Measurements from ENCODE around the gene CDC40.
"Not testable (repeated sequence)": the region's sequence is repeated elsewhere in the genome, so short reads cannot be mapped to it uniquely, and the experiment has no call there.

Gene CDC40

GRCh38 chr6:110233770-110234374, 53.6 kb downstream of the CDC40 start:
- H3K4me3 ChIP-seq (ENCODE audit: low read depth in 1 of 2, low read length in 2 of 2), result no peak overlapping the region

GRCh38 chr6:110236007-110236406, 55.8 kb downstream of the CDC40 start:
- H3K9me3 ChIP-seq (ENCODE audit: control insufficient read depth in 1 of 2, low read length in 2 of 2); H3K4me1 ChIP-seq (ENCODE audit: control insufficient read depth in 1 of 2, insufficient read depth in 2 of 2, low read length in 2 of 2); H3K9ac ChIP-seq (ENCODE audit: low read depth in 1 of 2, low read length in 2 of 2); H3K4me3 ChIP-seq (ENCODE audit: low read depth in 1 of 2, low read length in 2 of 2); H3K27me3 ChIP-seq (ENCODE audit: control insufficient read depth in 1 of 2, insufficient read depth in 2 of 2, low read length in 2 of 2); H3K36me3 ChIP-seq (ENCODE audit: control insufficient read depth in 1 of 2, insufficient read depth in 2 of 2, low read length in 2 of 2); H3K27ac ChIP-seq (ENCODE audit: low read depth, low read length): not testable (repeated sequence)

More at GRCh38 chr6:110233770-110234374, 53.6 kb downstream of the CDC40 start:
- Histone ChIP-seq H3K9me3 (ENCODE audit: control insufficient read depth in 1 of 2, low read length in 2 of 2) (no peaks in the 10 kb centered on the region), H3K4me1 (ENCODE audit: control insufficient read depth in 1 of 2, insufficient read depth in 2 of 2, low read length in 2 of 2) (peaks cover 0 to 5% of the 10 kb centered on the region in 2 donors), H3K36me3 (ENCODE audit: control insufficient read depth in 1 of 2, insufficient read depth in 2 of 2, low read length in 2 of 2) (peaks cover 7% of the 10 kb centered on the region in 2 donors), H3K27ac (ENCODE audit: low read depth, low read length) (no peak overlapping the region), H3K27me3 (ENCODE audit: control insufficient read depth in 1 of 2, insufficient read depth in 2 of 2, low read length in 2 of 2) (no peaks in the 10 kb centered on the region), H3K9ac (ENCODE audit: low read depth in 1 of 2, low read length in 2 of 2) (no peak overlapping the region)

GRCh38 chr6:110239526-110240274, 59.5 kb downstream of the CDC40 start:
- Histone ChIP-seq H3K27me3 (ENCODE audit: control insufficient read depth in 1 of 2, insufficient read depth in 2 of 2, low read length in 2 of 2) (no peaks in the 10 kb centered on the region), H3K9ac (ENCODE audit: low read depth in 1 of 2, low read length in 2 of 2) (no peak overlapping the region), H3K27ac (ENCODE audit: low read depth, low read length) (no peak overlapping the region), H3K4me3 (ENCODE audit: low read depth in 1 of 2, low read length in 2 of 2) (no peak overlapping the region), H3K9me3 (ENCODE audit: control insufficient read depth in 1 of 2, low read length in 2 of 2) (no peaks in the 10 kb centered on the region), H3K4me1 (ENCODE audit: control insufficient read depth in 1 of 2, insufficient read depth in 2 of 2, low read length in 2 of 2) (no peaks in the 10 kb centered on the region), H3K36me3 (ENCODE audit: control insufficient read depth in 1 of 2, insufficient read depth in 2 of 2, low read length in 2 of 2) (no peaks in the 10 kb centered on the region)

DNA sequence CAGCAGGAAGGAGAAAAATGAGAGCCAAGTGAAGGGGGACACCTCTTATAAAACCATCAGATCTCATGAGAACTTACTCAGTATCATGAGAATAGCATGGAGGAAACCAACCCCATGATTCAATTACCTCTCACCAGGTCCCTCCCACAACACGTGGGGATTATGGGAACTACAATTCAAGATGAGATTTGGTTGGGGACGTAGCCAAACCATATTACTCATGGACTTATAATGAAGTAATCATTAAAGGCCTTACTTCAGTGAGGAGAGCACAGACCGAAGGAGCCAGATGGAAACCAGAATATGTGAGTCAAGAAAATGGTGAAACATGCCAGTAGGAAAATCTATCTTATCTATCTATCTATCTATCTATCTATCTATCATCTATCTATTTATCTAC, 64.4 kb downstream of the CDC40 start:
- not testable (repeated sequence) for H3K4me1 ChIP-seq (ENCODE audit: control insufficient read depth in 1 of 2, insufficient read depth in 2 of 2, low read length in 2 of 2); H3K27ac ChIP-seq (ENCODE audit: low read depth, low read length); H3K27me3 ChIP-seq (ENCODE audit: control insufficient read depth in 1 of 2, insufficient read depth in 2 of 2, low read length in 2 of 2); H3K9me3 ChIP-seq (ENCODE audit: control insufficient read depth in 1 of 2, low read length in 2 of 2); H3K4me3 ChIP-seq (ENCODE audit: low read depth in 1 of 2, low read length in 2 of 2); H3K36me3 ChIP-seq (ENCODE audit: control insufficient read depth in 1 of 2, insufficient read depth in 2 of 2, low read length in 2 of 2); H3K9ac ChIP-seq (ENCODE audit: low read depth in 1 of 2, low read length in 2 of 2)

- Histone ChIP-seq H3K9me3 (ENCODE audit: control insufficient read depth in 1 of 2, low read length in 2 of 2) (no peaks in the 10 kb centered on the region), H3K27ac (ENCODE audit: low read depth, low read length) (no peak overlapping the region), H3K4me3 (ENCODE audit: low read depth in 1 of 2, low read length in 2 of 2) (no peak overlapping the region), H3K4me1 (ENCODE audit: control insufficient read depth in 1 of 2, insufficient read depth in 2 of 2, low read length in 2 of 2) (no peaks in the 10 kb centered on the region), H3K36me3 (ENCODE audit: control insufficient read depth in 1 of 2, insufficient read depth in 2 of 2, low read length in 2 of 2) (no peaks in the 10 kb centered on the region), H3K27me3 (ENCODE audit: control insufficient read depth in 1 of 2, insufficient read depth in 2 of 2, low read length in 2 of 2) (no peaks in the 10 kb centered on the region), H3K9ac (ENCODE audit: low read depth in 1 of 2, low read length in 2 of 2) (no peak overlapping the region)
These were observed 66.2 kb downstream of the CDC40 start for GRCh38 chr6:110246378-110246777.

DNA sequence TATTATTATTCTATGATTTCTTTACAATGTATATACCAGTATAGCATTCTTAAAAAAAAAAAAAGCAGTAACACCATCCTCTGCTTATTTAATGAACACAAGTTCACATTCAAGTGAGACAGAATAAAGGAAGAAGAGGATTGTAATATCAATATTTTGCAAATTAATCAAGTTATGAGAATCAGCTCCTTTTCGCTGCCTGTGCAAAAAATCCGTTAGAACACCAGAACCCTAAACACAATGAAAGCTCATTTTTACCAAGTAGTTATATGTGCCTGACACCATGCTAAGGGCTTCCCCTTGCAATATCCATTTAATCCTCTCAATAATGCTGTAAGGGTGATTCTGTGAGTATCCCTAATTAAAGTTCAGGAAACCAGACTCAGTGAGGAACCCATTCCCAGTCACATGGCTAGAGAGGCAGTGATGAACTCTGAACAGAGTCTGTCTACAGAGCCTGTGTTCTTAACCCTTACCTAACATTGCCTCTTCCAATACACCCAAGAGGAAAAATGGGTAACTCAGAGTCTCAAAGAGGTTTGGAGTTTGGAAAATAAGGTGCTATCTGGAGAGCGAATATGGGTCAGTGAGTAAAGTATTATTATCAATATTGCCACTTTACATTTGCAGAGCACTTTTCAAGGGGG, 66.8 kb downstream of the CDC40 start:
- H3K9ac ChIP-seq (ENCODE audit: low read depth in 1 of 2, low read length in 2 of 2), result no peak overlapping the region
- no peak overlapping the region for H3K4me3 ChIP-seq (ENCODE audit: low read depth in 1 of 2, low read length in 2 of 2)
- no peak overlapping the region for H3K27ac ChIP-seq (ENCODE audit: low read depth, low read length)
- H3K9me3 ChIP-seq (ENCODE audit: control insufficient read depth in 1 of 2, low read length in 2 of 2), result no peaks in the 10 kb centered on the region
- no peaks in the 10 kb centered on the region for H3K36me3 ChIP-seq (ENCODE audit: control insufficient read depth in 1 of 2, insufficient read depth in 2 of 2, low read length in 2 of 2)
- no peaks in the 10 kb centered on the region for H3K27me3 ChIP-seq (ENCODE audit: control insufficient read depth in 1 of 2, insufficient read depth in 2 of 2, low read length in 2 of 2)
- H3K4me1 ChIP-seq (ENCODE audit: control insufficient read depth in 1 of 2, insufficient read depth in 2 of 2, low read length in 2 of 2), result no peaks in the 10 kb centered on the region

DNA sequence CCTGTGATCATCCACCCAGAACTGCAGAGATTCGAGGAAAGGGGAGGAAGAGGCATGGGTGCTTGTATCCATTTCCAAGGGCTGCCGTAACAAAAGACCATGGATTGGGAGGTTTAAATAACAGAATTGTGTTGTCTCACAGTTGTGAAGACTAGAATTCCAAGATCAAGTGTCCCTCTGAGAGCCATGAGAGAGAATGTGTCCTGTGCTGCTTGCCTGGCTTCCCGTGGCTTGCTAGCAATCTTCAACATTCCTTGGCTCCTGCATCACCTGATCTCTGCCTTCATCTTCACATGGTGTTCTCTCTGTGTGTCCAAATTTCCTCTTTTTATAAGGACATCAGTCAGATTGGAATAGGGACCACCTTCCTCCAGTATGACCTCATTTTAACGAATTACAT, 69.8 kb downstream of the CDC40 start:
- H3K27me3 ChIP-seq (ENCODE audit: control insufficient read depth in 1 of 2, insufficient read depth in 2 of 2, low read length in 2 of 2), result no peaks in the 10 kb centered on the region
- no peak overlapping the region for H3K4me3 ChIP-seq (ENCODE audit: low read depth in 1 of 2, low read length in 2 of 2)
- H3K36me3 ChIP-seq (ENCODE audit: control insufficient read depth in 1 of 2, insufficient read depth in 2 of 2, low read length in 2 of 2), result no peaks in the 10 kb centered on the region
- H3K9me3 ChIP-seq (ENCODE audit: control insufficient read depth in 1 of 2, low read length in 2 of 2), result no peaks in the 10 kb centered on the region
- H3K9ac ChIP-seq (ENCODE audit: low read depth in 1 of 2, low read length in 2 of 2), result no peak overlapping the region
- no peaks in the 10 kb centered on the region for H3K4me1 ChIP-seq (ENCODE audit: control insufficient read depth in 1 of 2, insufficient read depth in 2 of 2, low read length in 2 of 2)
- H3K27ac ChIP-seq (ENCODE audit: low read depth, low read length), result no peak overlapping the region

DNA sequence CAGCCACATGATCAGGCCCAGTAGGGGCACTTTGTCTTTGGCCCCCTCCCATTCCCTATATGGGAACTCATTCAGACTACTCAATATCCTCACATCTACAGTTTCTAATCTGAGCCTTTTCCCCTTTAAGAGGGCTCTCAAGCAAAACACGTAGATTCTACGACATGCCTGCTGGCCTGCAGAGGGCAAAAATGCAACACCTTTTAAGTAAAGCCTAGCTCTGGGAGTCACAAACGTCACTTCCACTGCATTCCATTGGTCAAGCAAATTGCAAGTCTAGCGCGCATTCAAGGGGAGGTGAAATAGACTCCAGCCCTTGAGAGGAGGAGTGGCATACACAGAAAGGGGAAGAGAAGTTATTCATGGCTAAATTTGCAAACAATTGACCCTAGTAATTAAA, 70.6 kb downstream of the CDC40 start:
- Histone ChIP-seq H3K4me3 (ENCODE audit: low read depth in 1 of 2, low read length in 2 of 2) (no peak overlapping the region), H3K36me3 (ENCODE audit: control insufficient read depth in 1 of 2, insufficient read depth in 2 of 2, low read length in 2 of 2) (no peaks in the 10 kb centered on the region), H3K27ac (ENCODE audit: low read depth, low read length) (no peak overlapping the region), H3K9ac (ENCODE audit: low read depth in 1 of 2, low read length in 2 of 2) (no peak overlapping the region), H3K9me3 (ENCODE audit: control insufficient read depth in 1 of 2, low read length in 2 of 2) (no peaks in the 10 kb centered on the region), H3K4me1 (ENCODE audit: control insufficient read depth in 1 of 2, insufficient read depth in 2 of 2, low read length in 2 of 2) (no peaks in the 10 kb centered on the region), H3K27me3 (ENCODE audit: control insufficient read depth in 1 of 2, insufficient read depth in 2 of 2, low read length in 2 of 2) (no peaks in the 10 kb centered on the region)

DNA sequence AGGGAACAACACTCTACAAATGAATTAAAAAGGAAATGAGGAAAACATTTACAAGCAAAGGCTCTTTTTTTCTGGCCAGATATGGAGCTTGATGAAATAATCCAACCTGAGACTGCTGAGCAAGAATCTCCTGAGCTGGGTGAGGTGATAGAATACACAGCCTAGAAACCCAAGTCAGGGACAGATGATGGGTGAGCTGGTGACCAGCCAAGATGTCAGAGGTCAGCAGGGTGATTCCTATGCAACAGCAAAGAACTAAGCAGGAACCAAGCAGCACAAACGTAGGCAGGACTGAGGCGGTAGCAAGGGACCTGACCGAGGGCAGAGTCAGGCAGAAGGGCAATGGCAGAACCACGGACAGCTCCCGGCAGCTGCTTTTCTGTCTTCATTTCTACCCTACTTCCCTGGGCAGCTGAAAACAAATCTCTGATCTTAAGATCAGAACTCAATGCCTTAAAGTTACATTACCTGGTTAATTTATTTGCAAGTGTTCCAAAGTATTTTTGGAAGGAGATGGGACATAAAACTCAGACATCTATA, 75.1 kb downstream of the CDC40 start:
- H3K9me3 ChIP-seq (ENCODE audit: control insufficient read depth in 1 of 2, low read length in 2 of 2), result no peaks in the 10 kb centered on the region
- H3K27me3 ChIP-seq (ENCODE audit: control insufficient read depth in 1 of 2, insufficient read depth in 2 of 2, low read length in 2 of 2), result no peaks in the 10 kb centered on the region
- H3K36me3 ChIP-seq (ENCODE audit: control insufficient read depth in 1 of 2, insufficient read depth in 2 of 2, low read length in 2 of 2), result no peaks in the 10 kb centered on the region
- no peak overlapping the region for H3K27ac ChIP-seq (ENCODE audit: low read depth, low read length)
- H3K4me1 ChIP-seq (ENCODE audit: control insufficient read depth in 1 of 2, insufficient read depth in 2 of 2, low read length in 2 of 2), result no peaks in the 10 kb centered on the region
- no peak overlapping the region for H3K4me3 ChIP-seq (ENCODE audit: low read depth in 1 of 2, low read length in 2 of 2)
- H3K9ac ChIP-seq (ENCODE audit: low read depth in 1 of 2, low read length in 2 of 2), result no peak overlapping the region

DNA sequence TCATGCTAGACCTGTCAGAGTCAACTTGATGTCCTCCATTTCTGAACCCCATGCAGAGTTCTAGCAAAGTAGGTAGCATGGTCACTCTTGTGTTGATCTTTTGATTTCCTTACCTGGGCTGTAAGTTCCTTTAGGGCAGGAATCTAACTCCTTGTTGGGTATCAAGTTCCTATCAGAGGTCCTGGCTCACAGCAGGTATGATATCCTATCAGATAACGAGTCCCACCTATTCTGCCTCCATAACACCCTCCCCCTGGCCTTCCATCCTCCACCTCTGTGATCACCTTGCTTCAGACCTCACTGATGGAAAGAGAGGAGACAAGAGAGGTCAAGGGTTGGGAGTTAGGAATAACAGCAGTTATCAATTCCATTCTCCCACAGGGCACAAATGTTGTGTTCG, 76.1 kb downstream of the CDC40 start:
- Histone ChIP-seq H3K27ac (ENCODE audit: low read depth, low read length) (no peak overlapping the region), H3K4me1 (ENCODE audit: control insufficient read depth in 1 of 2, insufficient read depth in 2 of 2, low read length in 2 of 2) (no peaks in the 10 kb centered on the region), H3K27me3 (ENCODE audit: control insufficient read depth in 1 of 2, insufficient read depth in 2 of 2, low read length in 2 of 2) (no peaks in the 10 kb centered on the region), H3K4me3 (ENCODE audit: low read depth in 1 of 2, low read length in 2 of 2) (no peak overlapping the region), H3K9ac (ENCODE audit: low read depth in 1 of 2, low read length in 2 of 2) (no peak overlapping the region), H3K36me3 (ENCODE audit: control insufficient read depth in 1 of 2, insufficient read depth in 2 of 2, low read length in 2 of 2) (no peaks in the 10 kb centered on the region), H3K9me3 (ENCODE audit: control insufficient read depth in 1 of 2, low read length in 2 of 2) (no peaks in the 10 kb centered on the region)

Measured in duodenal mucosa (tissue), 2 donors.